Hepatocyte (in vitro differentiated cells): ENCODE results near the gene TBX15. TPM values are rescaled to one million over a fixed set of nuclear protein-coding genes. Genes with fewer than 3 reads are reported as not detected.

ENCODE experiments used
- DNase-seq: peaks from one replicate; pipeline ENCODE4 v3.0.0-alpha.2; 2016; ENCODE audit warnings: low spot score
- H2AFZ ChIP-seq: fragments of 200-600 bp; sonication (generic); 2 replicates; pipeline ENCODE4 v1.6.0; 2016; ENCODE audit warnings: antibody characterized with exemption, mild to moderate bottlenecking
- H3K27ac ChIP-seq: fragments of 200-600 bp; sonication (generic); 2 replicates; pipeline ENCODE4 v1.5.1; 2016; ENCODE audit warnings: mild to moderate bottlenecking
- H3K27me3 ChIP-seq: fragments of 200-600 bp; sonication (generic); 2 replicates; pipeline ENCODE4 v1.6.1; 2016
- H3K36me3 ChIP-seq: fragments of 200-600 bp; sonication (generic); replicated peaks from 2 replicates; pipeline ENCODE4 v1.5.1; 2016; ENCODE audit warnings: low read depth; ENCODE audit not compliant: insufficient read depth
- H3K4me1 ChIP-seq: fragments of 200-600 bp; sonication (generic); 2 replicates; pipeline ENCODE4 v1.5.1; 2016; ENCODE audit warnings: mild to moderate bottlenecking, moderate library complexity; ENCODE audit not compliant: insufficient read depth
- H3K4me2 ChIP-seq: fragments of 200-600 bp; sonication (generic); 2 replicates; pipeline ENCODE4 v1.6.0; 2016
- H3K4me3 ChIP-seq: fragments of 200-600 bp; sonication (generic); 2 replicates; pipeline ENCODE4 v1.5.1; 2016; ENCODE audit warnings: mild to moderate bottlenecking
- H3K79me2 ChIP-seq: fragments of 200-600 bp; sonication (generic); 2 replicates; pipeline ENCODE4 v1.6.0; 2017; ENCODE audit warnings: mild to moderate bottlenecking
- H3K9me2 ChIP-seq: fragments of 200-600 bp; sonication (generic); replicated peaks from 2 replicates; pipeline ENCODE4 v1.6.0; 2017; ENCODE audit warnings: mild to moderate bottlenecking; ENCODE audit not compliant: insufficient read depth
- H3K9me3 ChIP-seq: fragments of 200-600 bp; sonication (generic); 2 replicates; pipeline ENCODE4 v1.5.1; 2016; ENCODE audit warnings: low read depth, mild to moderate bottlenecking
- H4K20me1 ChIP-seq: fragments of 200-600 bp; sonication (generic); 2 replicates; pipeline ENCODE4 v1.6.0; 2016; ENCODE audit warnings: mild to moderate bottlenecking; ENCODE audit not compliant: insufficient read depth, poor library complexity, severe bottlenecking
- EZH2 ChIP-seq: fragments of 200-600 bp; sonication (generic); IDR thresholded peaks from 2 replicates; pipeline ENCODE4 v1.6.1; 2016; ENCODE audit warnings: antibody characterized with exemption, mild to moderate bottlenecking, borderline replicate concordance
- EZH2phosphoT487 ChIP-seq: fragments of 200-600 bp; sonication (generic); IDR thresholded peaks from one replicate; pipeline ENCODE4 v1.6.1; 2018; ENCODE audit warnings: antibody characterized with exemption, mild to moderate bottlenecking, low read depth, moderate library complexity; ENCODE audit not compliant: unreplicated experiment, severe bottlenecking
- WGBS: methylation state at CpG from one replicate; pipeline ENCODE4 v1.1.6; 2016; ENCODE audit warnings: low lambda C conversion rate; ENCODE audit errors: missing lambda C conversion rate; 5-methylcytosine and 5-hydroxymethylcytosine counted together
- polyA plus RNA-seq: library from polyadenylated mRNA; unstranded; fragments of >200 nt; fragmentation: Nextera tagmentation; extraction: Ambion mirVana; gene quantifications from 2 replicates; pipeline ENCODE4 v1.2.1, GENCODE V29; 2016
- total RNA-seq: library from RNA; depleted of rRNA; stranded (reverse); fragments of >200 nt; gene quantifications from 2 replicates; pipeline ENCODE4 v1.2.3, GENCODE V29; 2014
- TF ChIP-seq, protein P1 (sequence below): fragments of 200-600 bp; sonication (generic); IDR thresholded peaks from 2 replicates; pipeline ENCODE4 v1.5.1; 2016; ENCODE audit warnings: antibody characterized with exemption, mild to moderate bottlenecking; ENCODE audit not compliant: poor library complexity

Gene TBX15
- total and polyA plus RNA-seq, 2 experiments from 2014 or later: 1.6 to 3.8 TPM

DNA sequence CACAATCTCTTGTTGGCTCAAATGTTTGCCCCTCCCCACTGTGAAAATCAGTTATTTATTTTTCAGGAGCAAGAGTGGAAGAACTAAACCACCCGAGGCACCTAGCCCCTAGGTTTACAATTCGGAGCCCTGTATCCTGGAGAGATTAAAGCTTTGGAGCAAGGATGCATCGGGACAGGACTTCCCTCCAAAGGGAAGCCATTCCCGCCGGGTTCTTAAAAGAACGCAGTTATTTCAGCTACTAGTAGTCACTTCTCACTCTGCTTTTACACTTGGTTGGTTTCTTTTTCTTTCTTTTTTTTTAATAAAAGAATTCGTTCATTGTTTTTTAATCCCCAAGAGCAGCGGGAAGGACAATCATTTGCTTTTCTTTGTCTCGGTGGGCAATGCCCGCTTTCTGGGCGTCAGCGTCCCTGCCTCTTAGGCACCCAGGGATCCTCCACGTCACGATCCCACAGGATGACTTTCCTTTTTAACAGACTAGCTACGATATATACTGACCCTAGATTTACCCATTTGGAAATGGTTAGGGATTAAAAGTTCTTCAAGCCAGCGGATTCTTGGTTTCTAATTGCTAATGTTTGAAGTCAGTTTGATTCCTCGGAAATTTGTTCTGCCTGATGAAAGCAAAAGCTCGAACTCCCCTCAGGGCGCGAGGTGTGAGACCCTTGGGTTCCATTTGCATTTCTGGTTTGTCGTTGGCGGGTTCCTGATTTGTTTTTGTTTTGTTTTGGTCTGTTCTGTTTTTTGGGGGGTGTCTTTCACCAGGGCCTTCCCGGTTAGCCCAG, 9.0 kb downstream of the TBX15 start:
- no peaks in the 10 kb centered on the region for H3K79me2 ChIP-seq
- no peaks in the 10 kb centered on the region for H3K9me3 ChIP-seq
- H3K27ac ChIP-seq: no peak overlapping the region
- H3K4me1 ChIP-seq: no peaks in the 10 kb centered on the region
- peaks cover 97% of the 10 kb centered on the region for H3K27me3 ChIP-seq
- TF ChIP-seq EZH2 (no peak), EZH2phosphoT487 (no peak)
- TF ChIP-seq, protein P1, sequence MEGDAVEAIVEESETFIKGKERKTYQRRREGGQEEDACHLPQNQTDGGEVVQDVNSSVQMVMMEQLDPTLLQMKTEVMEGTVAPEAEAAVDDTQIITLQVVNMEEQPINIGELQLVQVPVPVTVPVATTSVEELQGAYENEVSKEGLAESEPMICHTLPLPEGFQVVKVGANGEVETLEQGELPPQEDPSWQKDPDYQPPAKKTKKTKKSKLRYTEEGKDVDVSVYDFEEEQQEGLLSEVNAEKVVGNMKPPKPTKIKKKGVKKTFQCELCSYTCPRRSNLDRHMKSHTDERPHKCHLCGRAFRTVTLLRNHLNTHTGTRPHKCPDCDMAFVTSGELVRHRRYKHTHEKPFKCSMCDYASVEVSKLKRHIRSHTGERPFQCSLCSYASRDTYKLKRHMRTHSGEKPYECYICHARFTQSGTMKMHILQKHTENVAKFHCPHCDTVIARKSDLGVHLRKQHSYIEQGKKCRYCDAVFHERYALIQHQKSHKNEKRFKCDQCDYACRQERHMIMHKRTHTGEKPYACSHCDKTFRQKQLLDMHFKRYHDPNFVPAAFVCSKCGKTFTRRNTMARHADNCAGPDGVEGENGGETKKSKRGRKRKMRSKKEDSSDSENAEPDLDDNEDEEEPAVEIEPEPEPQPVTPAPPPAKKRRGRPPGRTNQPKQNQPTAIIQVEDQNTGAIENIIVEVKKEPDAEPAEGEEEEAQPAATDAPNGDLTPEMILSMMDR: no peak
- no peak overlapping the region for H3K4me3 ChIP-seq
- H3K9me2 ChIP-seq: no peaks in the 10 kb centered on the region
- no peaks in the 10 kb centered on the region for H4K20me1 ChIP-seq
- no peak overlapping the region for H2AFZ ChIP-seq
- H3K36me3 ChIP-seq: no peaks in the 10 kb centered on the region
- no peak for DNase-seq
- H3K4me2 ChIP-seq: peak overlapping the region; percentile 60
- WGBS: 45% methylated on average over 23 of the region's 23 CpGs

DNA sequence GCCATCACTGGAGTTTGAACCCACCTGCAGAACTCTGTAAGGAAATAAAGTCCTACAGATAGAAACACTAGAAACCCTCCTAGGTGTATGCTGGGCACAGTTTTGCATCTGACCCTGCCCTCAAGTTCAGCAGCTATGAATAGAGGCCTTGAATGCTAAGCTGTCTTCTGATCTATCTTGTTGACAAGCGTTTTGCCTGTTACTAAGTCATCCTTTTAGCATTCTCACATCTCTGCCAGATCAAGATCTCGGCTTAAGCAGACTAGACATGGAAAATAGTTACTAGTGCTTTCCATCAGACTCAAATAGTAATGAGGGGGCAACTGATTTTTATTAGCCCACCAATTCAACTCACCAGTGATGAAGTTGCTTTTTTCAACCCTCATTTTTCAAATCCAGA, 10.5 kb downstream of the TBX15 start:
- no peaks in the 10 kb centered on the region for H3K4me1 ChIP-seq
- no peak overlapping the region for H3K4me2 ChIP-seq
- TF ChIP-seq EZH2phosphoT487 (no peak), EZH2 (no peak)
- TF ChIP-seq, protein P1: no peak
- DNase-seq: no peak
- H3K27me3 ChIP-seq: peaks cover 89% of the 10 kb centered on the region
- no peaks in the 10 kb centered on the region for H3K79me2 ChIP-seq
- no peaks in the 10 kb centered on the region for H3K9me3 ChIP-seq
- no peaks in the 10 kb centered on the region for H3K9me2 ChIP-seq
- H4K20me1 ChIP-seq: no peaks in the 10 kb centered on the region
- H3K4me3 ChIP-seq: no peak overlapping the region
- no peak overlapping the region for H3K27ac ChIP-seq
- 81% methylated on average over 2 of the region's 2 CpGs for WGBS
- H2AFZ ChIP-seq: no peak overlapping the region
- H3K36me3 ChIP-seq: no peaks in the 10 kb centered on the region

DNA sequence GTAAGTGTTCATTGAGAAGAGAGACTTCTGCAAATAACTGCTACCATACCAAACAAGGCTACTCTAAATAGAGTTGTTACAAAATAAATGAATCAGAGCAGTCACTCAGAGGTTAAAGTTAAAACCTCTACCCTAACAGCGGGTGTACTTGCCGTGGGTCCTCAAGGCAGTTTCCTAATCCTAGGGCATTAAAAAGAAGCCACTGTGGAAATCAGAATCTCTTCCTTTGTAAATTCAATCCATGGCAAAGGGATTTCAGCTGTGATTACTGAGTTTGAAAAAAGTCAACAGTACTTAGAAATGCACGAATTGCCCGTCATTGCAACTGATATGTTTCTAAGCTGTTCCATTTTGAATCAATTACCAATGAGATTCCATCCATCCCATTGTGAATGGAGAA, 13.5 kb downstream of the TBX15 start:
- Histone ChIP-seq H3K36me3 (no peaks in the 10 kb centered on the region), H3K4me2 (no peak overlapping the region), H3K27me3 (peaks cover 62% of the 10 kb centered on the region), H3K9me3 (no peaks in the 10 kb centered on the region), H3K9me2 (no peaks in the 10 kb centered on the region), H3K27ac (no peak overlapping the region), H3K4me3 (no peak overlapping the region), H2AFZ (no peak overlapping the region), H3K4me1 (no peaks in the 10 kb centered on the region), H4K20me1 (no peaks in the 10 kb centered on the region), H3K79me2 (no peaks in the 10 kb centered on the region)
- WGBS: 45% methylated on average over 4 of the region's 4 CpGs
- no peak for DNase-seq
- TF ChIP-seq, protein P1: no peak
- TF ChIP-seq EZH2phosphoT487: no peak
- TF ChIP-seq EZH2: no peak
